Neural crest cell (in vitro differentiated cells): ENCODE measurements around the gene CEP43. TPM values are rescaled to one million over a fixed set of nuclear protein-coding genes. Genes with fewer than 3 reads are reported as not detected.

ENCODE experiments used
- DNase-seq: peaks from one replicate; pipeline ENCODE4 v3.0.0; 2021; ENCODE audit warnings: low read depth, mixed read lengths, low spot score
- H3K27ac Mint-ChIP-seq: one replicate; pipeline ENCODE4 v1.8.0; 2021; ENCODE audit warnings: mild to moderate bottlenecking, mixed read lengths; ENCODE audit not compliant: unreplicated experiment
- H3K27me3 Mint-ChIP-seq: 2 replicates; pipeline ENCODE4 v1.8.0; 2021; ENCODE audit warnings: low read depth, mild to moderate bottlenecking, mixed read lengths
- H3K36me3 Mint-ChIP-seq: 2 replicates; pipeline ENCODE4 v1.8.0; 2021; ENCODE audit warnings: low read depth, mild to moderate bottlenecking, mixed read lengths
- H3K4me1 Mint-ChIP-seq: 2 replicates; pipeline ENCODE4 v1.8.0; 2021; ENCODE audit warnings: mixed read lengths
- H3K4me3 Mint-ChIP-seq: one replicate; pipeline ENCODE4 v1.8.0; 2021; ENCODE audit warnings: mild to moderate bottlenecking, mixed read lengths
- H3K9me3 Mint-ChIP-seq: 2 replicates; pipeline ENCODE4 v1.8.0; 2021; ENCODE audit warnings: mixed read lengths
- CTCF ChIP-seq: fragments of 200-600 bp; sonication (generic); conservative IDR thresholded peaks from 2 replicates; pipeline ENCODE4 v1.5.0; 2021; ENCODE audit warnings: antibody characterized with exemption, mild to moderate bottlenecking
- total RNA-seq: library from RNA; stranded (reverse); gene quantifications from 2 replicates; pipeline ENCODE4 v1.2.1, GENCODE V29; 2021

CEP43 gene
- total RNA-seq, 1 donor from 2014 or later = 36.5 TPM

GRCh38 chr6:166971271-166971670, 27.9 kb upstream of the CEP43 start:
- TF ChIP-seq CTCF = no peak

DNA sequence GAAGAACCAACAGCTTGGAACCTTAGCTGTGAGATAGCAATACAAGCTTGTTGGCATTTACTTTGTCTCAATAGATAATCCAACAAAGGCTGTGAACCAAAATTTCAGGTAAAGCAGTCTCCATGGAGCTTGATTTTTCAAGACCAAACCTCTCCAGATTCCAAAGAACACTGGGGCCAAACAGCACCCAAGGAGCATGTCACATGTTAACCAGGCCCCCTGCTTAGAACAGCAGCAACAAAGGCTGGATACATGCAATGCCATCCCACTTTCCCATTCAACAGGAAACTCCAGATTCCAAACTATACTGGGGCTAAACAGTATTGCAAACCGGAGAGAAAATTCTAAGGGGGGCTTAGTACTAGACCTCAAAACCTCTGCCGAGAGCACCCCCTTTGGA, 27.1 kb upstream of the CEP43 start:
- Mint-ChIP-seq H3K4me1 (no peaks in the 10 kb centered on the region), H3K27me3 (no peaks in the 10 kb centered on the region), H3K36me3 (peaks cover 30% of the 10 kb centered on the region), H3K27ac (no peak overlapping the region), H3K9me3 (peaks cover 3% of the 10 kb centered on the region), H3K4me3 (no peak overlapping the region)
- no peak for DNase-seq
- no peak for TF ChIP-seq CTCF

More at GRCh38 chr6:166971271-166971670, 27.9 kb upstream of the CEP43 start:
- H3K27me3 Mint-ChIP-seq = no peaks in the 10 kb centered on the region
- H3K36me3 Mint-ChIP-seq = peaks cover 38% of the 10 kb centered on the region
- peaks cover 9% of the 10 kb centered on the region for H3K9me3 Mint-ChIP-seq
- no peak overlapping the region for H3K4me3 Mint-ChIP-seq
- DNase-seq = no peak
- peak overlapping the region; percentile 81 for H3K27ac Mint-ChIP-seq
- H3K4me1 Mint-ChIP-seq = no peaks in the 10 kb centered on the region

GRCh38 chr6:166976636-166977035, 22.6 kb upstream of the CEP43 start:
- Mint-ChIP-seq H3K9me3 (no peaks in the 10 kb centered on the region), H3K4me3 (no peak overlapping the region), H3K27me3 (no peaks in the 10 kb centered on the region), H3K4me1 (no peaks in the 10 kb centered on the region), H3K27ac (no peak overlapping the region), H3K36me3 (peaks cover 25% of the 10 kb centered on the region)
- DNase-seq = no peak
- TF ChIP-seq CTCF = no peak

GRCh38 chr6:166977621-166978525, 21.3 kb upstream of the CEP43 start:
- peaks cover 26% of the 10 kb centered on the region for H3K36me3 Mint-ChIP-seq
- H3K4me1 Mint-ChIP-seq = no peaks in the 10 kb centered on the region
- H3K4me3 Mint-ChIP-seq = no peak overlapping the region
- H3K27me3 Mint-ChIP-seq = no peaks in the 10 kb centered on the region
- no peak overlapping the region for H3K27ac Mint-ChIP-seq
- peaks cover 5% of the 10 kb centered on the region for H3K9me3 Mint-ChIP-seq
- no peak for TF ChIP-seq CTCF
- no peak for DNase-seq

DNA sequence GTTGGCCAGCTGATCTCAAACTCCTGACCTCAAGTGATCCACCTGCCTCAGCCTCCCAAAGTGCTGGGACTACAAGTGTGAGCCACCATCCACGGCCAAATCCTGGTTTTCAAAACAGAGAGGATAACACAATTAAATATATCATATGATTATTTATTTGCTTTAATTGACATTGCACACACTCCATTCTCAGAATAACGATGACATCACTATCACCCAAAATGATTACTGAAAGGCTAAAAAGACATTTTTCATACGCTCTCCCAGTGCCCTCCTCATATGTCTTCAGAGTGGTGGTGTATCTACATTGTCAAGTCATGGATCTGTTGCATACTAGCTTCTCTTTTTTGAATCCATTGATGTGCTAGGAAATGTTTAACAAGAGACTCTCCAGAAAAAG, 18.5 kb upstream of the CEP43 start:
- no peak for DNase-seq
- no peak overlapping the region for H3K27ac Mint-ChIP-seq
- no peaks in the 10 kb centered on the region for H3K4me1 Mint-ChIP-seq
- no peak overlapping the region for H3K4me3 Mint-ChIP-seq
- peaks cover 29% of the 10 kb centered on the region for H3K36me3 Mint-ChIP-seq
- H3K27me3 Mint-ChIP-seq = no peaks in the 10 kb centered on the region
- TF ChIP-seq CTCF = no peak
- peaks cover 5% of the 10 kb centered on the region for H3K9me3 Mint-ChIP-seq
